HG02642 (cell line): ENCODE data around the gene NTN3.
A peak's percentile ranks its signal among the peaks of the same experiment; 100 is the strongest.
"Not testable (repeated sequence)": the region's sequence is repeated elsewhere in the genome, so short reads cannot be mapped to it uniquely, and the experiment has no call there.

Source experiments
- ATAC-seq: cut with Tn5 transposase; IDR thresholded peaks from one replicate; pipeline ENCODE4 v1.9.1; 2021; ENCODE audit warnings: mild to moderate bottlenecking; ENCODE audit not compliant: unreplicated experiment, poor library complexity

Gene NTN3

GRCh38 chr16:2476741-2477140 lies 5.6 kb downstream of the NTN3 start:
- no peak for ATAC-seq

- no peak for ATAC-seq
Observed at GRCh38 chr16:2477327-2477726, 6.2 kb downstream of the NTN3 start.

GRCh38 chr16:2478279-2478678 lies 7.2 kb downstream of the NTN3 start:
- no peak for ATAC-seq

- not testable (repeated sequence) for ATAC-seq
Observed at GRCh38 chr16:2479996-2480395, 8.9 kb downstream of the NTN3 start.

- ATAC-seq = no peak
Observed at GRCh38 chr16:2480948-2481347, 9.9 kb downstream of the NTN3 start.

GRCh38 chr16:2481676-2482075 lies 10.6 kb downstream of the NTN3 start:
- no peak for ATAC-seq

- ATAC-seq = no peak
Observed at GRCh38 chr16:2482249-2482648, 11.2 kb downstream of the NTN3 start.

GRCh38 chr16:2482708-2483534 lies 11.8 kb downstream of the NTN3 start:
- ATAC-seq = no peak

- ATAC-seq = no peak
Observed at GRCh38 chr16:2483939-2484897, 13.1 kb downstream of the NTN3 start.

GRCh38 chr16:2484898-2485508 lies 13.9 kb downstream of the NTN3 start:
- ATAC-seq = no peak

GRCh38 chr16:2485811-2486507 lies 14.9 kb downstream of the NTN3 start:
- ATAC-seq = no peak

- peak; percentile 57 for ATAC-seq
Observed at GRCh38 chr16:2486645-2487516, 15.8 kb downstream of the NTN3 start.

GRCh38 chr16:2487517-2487842 lies 16.4 kb downstream of the NTN3 start:
- ATAC-seq = no peak

- no peak for ATAC-seq
Observed at GRCh38 chr16:2487903-2488531, 16.9 kb downstream of the NTN3 start.

- no peak for ATAC-seq
Observed at GRCh38 chr16:2489581-2489980, 18.5 kb downstream of the NTN3 start.

GRCh38 chr16:2490190-2491105 lies 19.4 kb downstream of the NTN3 start:
- ATAC-seq = no peak

GRCh38 chr16:2492292-2492691 lies 21.2 kb downstream of the NTN3 start:
- ATAC-seq = no peak

GRCh38 chr16:2493605-2494004 lies 22.5 kb downstream of the NTN3 start:
- ATAC-seq = no peak
